HG03039 (cell line): ENCODE data around the gene ANXA4.

Experiments used
- ATAC-seq: cut with Tn5 transposase; IDR thresholded peaks from one replicate; pipeline ENCODE4 v1.9.1; 2021; ENCODE audit warnings: mild to moderate bottlenecking, moderate library complexity; ENCODE audit not compliant: unreplicated experiment

ANXA4 gene

GRCh38 chr2:69836316-69836715, 94.4 kb downstream of the ANXA4 start:
- ATAC-seq = no peak

- ATAC-seq = no peak
Measured at GRCh38 chr2:69837533-69837932, 95.6 kb downstream of the ANXA4 start.

- ATAC-seq = no peak
Measured at GRCh38 chr2:69843993-69844392, 102.1 kb downstream of the ANXA4 start.

GRCh38 chr2:69844560-69844959, 102.6 kb downstream of the ANXA4 start:
- no peak for ATAC-seq

GRCh38 chr2:69846182-69847067, 104.5 kb downstream of the ANXA4 start:
- ATAC-seq = no peak

- no peak for ATAC-seq
Measured at GRCh38 chr2:69847068-69847828, 105.3 kb downstream of the ANXA4 start.

- no peak for ATAC-seq
Measured at GRCh38 chr2:69848186-69848790, 106.4 kb downstream of the ANXA4 start.

GRCh38 chr2:69858261-69858660, 116.3 kb downstream of the ANXA4 start:
- no peak for ATAC-seq

- ATAC-seq = no peak
Measured at GRCh38 chr2:69863298-69863697, 121.4 kb downstream of the ANXA4 start.
